LHCN-M2 (cell line): Measurements from ENCODE around the gene PROCR. TPM values are rescaled to one million over a fixed set of nuclear protein-coding genes. Genes with fewer than 3 reads are reported as not detected.
"Not testable (repeated sequence)": the region's sequence is repeated elsewhere in the genome, so short reads cannot be mapped to it uniquely, and the experiment has no call there.

ENCODE experiments used
- DNase-seq: peaks from one replicate; pipeline ENCODE4 v3.0.0-alpha.2; 2012; ENCODE audit warnings: low read depth
- total RNA-seq: library from RNA; depleted of rRNA; stranded (reverse); fragments of >200 nt; gene quantifications from 2 replicates; pipeline ENCODE4 v1.2.3, GENCODE V29; 2014

PROCR gene
- total RNA-seq, 1 experiment from 2014 or later, result 44.4 TPM

GRCh38 chr20:35165221-35166185, 6.4 kb upstream of the PROCR start:
- no peak for DNase-seq

- no peak for DNase-seq
These were observed 5.5 kb upstream of the PROCR start for GRCh38 chr20:35166242-35166830.

GRCh38 chr20:35167787-35168186, 4.1 kb upstream of the PROCR start:
- no peak for DNase-seq

GRCh38 chr20:35168701-35169409, 3.0 kb upstream of the PROCR start:
- DNase-seq, result not testable (repeated sequence)

GRCh38 chr20:35171438-35171752, 477 bp upstream of the PROCR start:
- no peak for DNase-seq

- no peak for DNase-seq
These were observed 548 bp downstream of the PROCR start for GRCh38 chr20:35172434-35172806.

- DNase-seq, result no peak
These were observed 1.8 kb downstream of the PROCR start for GRCh38 chr20:35173576-35174192.

- DNase-seq, result no peak
These were observed 2.8 kb downstream of the PROCR start for GRCh38 chr20:35174458-35175216.

GRCh38 chr20:35176132-35176531, 4.3 kb downstream of the PROCR start:
- DNase-seq, result no peak

- DNase-seq, result no peak
These were observed 7.7 kb downstream of the PROCR start for GRCh38 chr20:35179292-35180212.

GRCh38 chr20:35180266-35180665, 8.4 kb downstream of the PROCR start:
- no peak for DNase-seq

- DNase-seq, result no peak
These were observed 9.9 kb downstream of the PROCR start for GRCh38 chr20:35181731-35182130.

- not testable (repeated sequence) for DNase-seq
These were observed 14.9 kb downstream of the PROCR start for GRCh38 chr20:35186691-35187289.

- no peak for DNase-seq
These were observed 15.8 kb downstream of the PROCR start for GRCh38 chr20:35187584-35188190.

- DNase-seq, result not testable (repeated sequence)
These were observed 17.4 kb downstream of the PROCR start for GRCh38 chr20:35189223-35189622.

GRCh38 chr20:35190556-35190955, 18.7 kb downstream of the PROCR start:
- no peak for DNase-seq

- DNase-seq, result no peak
These were observed 19.7 kb downstream of the PROCR start for GRCh38 chr20:35191419-35192117.

GRCh38 chr20:35192118-35192872, 20.4 kb downstream of the PROCR start:
- DNase-seq, result no peak
